MM.1S (cell line): ENCODE measurements around the gene NMRK1.

ENCODE experiments used
- CTCF ChIP-seq: fragments of 300-600 bp; sonication (generic); IDR thresholded peaks from 2 replicates; pipeline ENCODE4 v1.5.1; 2016; ENCODE audit warnings: antibody characterized with exemption, low read length, mixed read lengths
- EZH2 ChIP-seq: fragments of 300-600 bp; sonication (generic); optimal IDR thresholded peaks from 2 replicates; pipeline ENCODE3; 2017; ENCODE audit warnings: low read depth, mild to moderate bottlenecking, antibody characterized with exemption, low read length, mixed read lengths
- EZH2phosphoT487 ChIP-seq: fragments of 300-600 bp; sonication (generic); IDR thresholded peaks from 2 replicates; pipeline ENCODE4 v1.6.1; 2018; ENCODE audit warnings: antibody characterized with exemption, low read length

DNA sequence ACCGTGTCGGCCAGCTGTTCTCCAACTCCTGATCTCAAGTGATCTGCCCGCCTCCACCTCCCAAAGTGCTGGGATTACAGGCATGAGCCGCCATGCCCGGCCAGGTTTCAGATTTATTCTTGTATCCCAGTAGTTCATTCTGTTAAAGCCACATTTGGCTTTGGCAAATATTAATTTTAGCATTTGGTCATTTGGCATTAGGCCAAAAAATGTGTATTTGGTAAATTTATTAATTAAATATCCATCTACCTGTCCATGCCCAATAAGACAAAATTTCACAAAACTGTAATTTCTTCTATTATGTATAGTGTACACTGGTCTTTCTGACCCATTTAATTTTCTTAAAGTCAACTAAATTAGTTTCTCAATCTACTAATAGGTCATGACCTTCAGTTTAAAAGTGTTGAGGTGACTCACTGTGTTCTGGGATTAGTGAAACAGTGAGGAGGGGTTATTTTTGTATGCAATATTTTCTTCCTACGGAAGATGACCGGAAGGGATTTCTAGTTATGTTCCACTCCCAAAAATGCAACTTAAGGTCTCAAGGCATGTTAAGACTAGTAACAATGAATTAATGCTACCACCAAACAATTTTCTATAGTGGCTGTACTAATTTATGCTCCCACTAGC, 21.4 kb upstream of the NMRK1 start:
- TF ChIP-seq CTCF (no peak), EZH2 (no peak), EZH2phosphoT487 (no peak)
